Stimulated activated CD4-positive, alpha-beta T cell treated with anti-CD3 and anti-CD28 coated beads, Interleukin-15, amount 100 ng/mL, for 24 hours (primary cell): ENCODE measurements around the gene OR10D3.
"Not testable (repeated sequence)": the region's sequence is repeated elsewhere in the genome, so short reads cannot be mapped to it uniquely, and the experiment has no call there.

Experiments
- DNase-seq: peaks from one replicate; pipeline ENCODE4 v3.0.0-alpha.2; 2020

Gene OR10D3

GRCh38 chr11:124183068-124183467 is at the start of gene OR10D3:
OR10D3 (plus strand) TSS chr11:124183345; CDS start chr11:124185270, 1,925 bp downstream.
- DNase-seq: no peak

- DNase-seq: no peak
Measured at GRCh38 chr11:124143034-124143433, 40.1 kb upstream of the OR10D3 start.

GRCh38 chr11:124147951-124148350 is 35.2 kb upstream of the OR10D3 start:
- no peak for DNase-seq

- no peak for DNase-seq
Measured at GRCh38 chr11:124150684-124151083, 32.5 kb upstream of the OR10D3 start.

GRCh38 chr11:124152770-124153407 is 30.3 kb upstream of the OR10D3 start:
- no peak for DNase-seq

GRCh38 chr11:124153821-124154220 is 29.3 kb upstream of the OR10D3 start:
- DNase-seq: no peak

GRCh38 chr11:124159481-124159880 is 23.7 kb upstream of the OR10D3 start:
- no peak for DNase-seq

- no peak for DNase-seq
Measured at GRCh38 chr11:124160986-124161385, 22.2 kb upstream of the OR10D3 start.

GRCh38 chr11:124167826-124168231 is 15.3 kb upstream of the OR10D3 start:
- no peak for DNase-seq

- DNase-seq: no peak
Measured at GRCh38 chr11:124168796-124169195, 14.3 kb upstream of the OR10D3 start.

GRCh38 chr11:124170315-124170714 is 12.8 kb upstream of the OR10D3 start:
- not testable (repeated sequence) for DNase-seq

GRCh38 chr11:124170801-124171586 is 12.2 kb upstream of the OR10D3 start:
- no peak for DNase-seq

GRCh38 chr11:124172101-124172500 is 11.0 kb upstream of the OR10D3 start:
- DNase-seq: no peak

GRCh38 chr11:124172599-124172998 is 10.5 kb upstream of the OR10D3 start:
- no peak for DNase-seq

- no peak for DNase-seq
Measured at GRCh38 chr11:124174001-124174583, 9.1 kb upstream of the OR10D3 start.

- DNase-seq: no peak
Measured at GRCh38 chr11:124176925-124177715, 6.0 kb upstream of the OR10D3 start.

GRCh38 chr11:124179310-124179709 is 3.8 kb upstream of the OR10D3 start:
- DNase-seq: no peak

- no peak for DNase-seq
Measured at GRCh38 chr11:124190298-124191139, 7.4 kb downstream of the OR10D3 start.

- no peak for DNase-seq
Measured at GRCh38 chr11:124193221-124194010, 10.3 kb downstream of the OR10D3 start.

- DNase-seq: no peak
Measured at GRCh38 chr11:124194293-124195188, 11.4 kb downstream of the OR10D3 start.
